NT2/D1 (cell line): Measurements from ENCODE around the gene SOX6.

Source experiments
- DNase-seq: peaks from one replicate; pipeline ENCODE4 v3.0.0-alpha.2; 2011; ENCODE audit warnings: low read depth, low spot score
- H3K27me3 ChIP-seq: 2 replicates; pipeline ENCODE4 v1.6.0; 2011; ENCODE audit warnings: mild to moderate bottlenecking; ENCODE audit not compliant: insufficient read length, insufficient read depth
- H3K36me3 ChIP-seq: 2 replicates; pipeline ENCODE4 v1.6.1; 2011; ENCODE audit warnings: mild to moderate bottlenecking, low read length, mixed read lengths; ENCODE audit not compliant: insufficient read depth, insufficient read length
- H3K4me1 ChIP-seq: 2 replicates; pipeline ENCODE4 v1.5.1; 2011; ENCODE audit not compliant: insufficient read depth, insufficient read length
- H3K4me3 ChIP-seq: 2 replicates; pipeline ENCODE4 v1.5.1; 2011; ENCODE audit warnings: low read depth; ENCODE audit not compliant: insufficient read length
- H3K9ac ChIP-seq: 2 replicates; pipeline ENCODE4 v1.6.0; 2011; ENCODE audit warnings: low read depth; ENCODE audit not compliant: insufficient read length
- H3K9me3 ChIP-seq: 2 replicates; pipeline ENCODE4 v1.5.1; 2011; ENCODE audit warnings: mild to moderate bottlenecking, low read length; ENCODE audit not compliant: insufficient read depth
- SUZ12 ChIP-seq: IDR thresholded peaks from 2 replicates; pipeline ENCODE4 v1.6.1; 2011; ENCODE audit not compliant: insufficient read length, insufficient read depth; ENCODE audit errors: extremely low read depth
- YY1 ChIP-seq: IDR thresholded peaks from 2 replicates; pipeline ENCODE4 v1.6.1; 2011; ENCODE audit not compliant: insufficient read length, insufficient read depth
- ZNF274 ChIP-seq: IDR thresholded peaks from 2 replicates; pipeline ENCODE4 v1.6.1; 2011; ENCODE audit warnings: mild to moderate bottlenecking, low read depth, low read length

SOX6 gene

GRCh38 chr11:15989685-15990084 is 366.7 kb downstream of the SOX6 start:
- no peak overlapping the region for H3K9ac ChIP-seq
- peaks cover 7% of the 10 kb centered on the region for H3K27me3 ChIP-seq
- no peaks in the 10 kb centered on the region for H3K4me1 ChIP-seq
- H3K4me3 ChIP-seq = no peak overlapping the region
- DNase-seq = no peak
- TF ChIP-seq ZNF274 (no peak), YY1 (no peak), SUZ12 (no peak)
- H3K36me3 ChIP-seq = no peaks in the 10 kb centered on the region
- H3K9me3 ChIP-seq = no peaks in the 10 kb centered on the region

- TF ChIP-seq ZNF274 (no peak), SUZ12 (no peak), YY1 (no peak)
- DNase-seq = no peak
- no peaks in the 10 kb centered on the region for H3K9me3 ChIP-seq
- H3K4me1 ChIP-seq = no peaks in the 10 kb centered on the region
- H3K4me3 ChIP-seq = no peak overlapping the region
- H3K36me3 ChIP-seq = no peaks in the 10 kb centered on the region
- H3K9ac ChIP-seq = no peak overlapping the region
- peaks cover 7% of the 10 kb centered on the region for H3K27me3 ChIP-seq
Observed at GRCh38 chr11:15988693-15989231, 367.6 kb downstream of the SOX6 start.

GRCh38 chr11:15988016-15988550 is 368.3 kb downstream of the SOX6 start:
- no peaks in the 10 kb centered on the region for H3K9me3 ChIP-seq
- peaks cover 7% of the 10 kb centered on the region for H3K27me3 ChIP-seq
- H3K4me3 ChIP-seq = no peak overlapping the region
- TF ChIP-seq YY1 (no peak), ZNF274 (no peak), SUZ12 (no peak)
- H3K9ac ChIP-seq = no peak overlapping the region
- no peak for DNase-seq
- no peaks in the 10 kb centered on the region for H3K4me1 ChIP-seq
- H3K36me3 ChIP-seq = no peaks in the 10 kb centered on the region

DNA sequence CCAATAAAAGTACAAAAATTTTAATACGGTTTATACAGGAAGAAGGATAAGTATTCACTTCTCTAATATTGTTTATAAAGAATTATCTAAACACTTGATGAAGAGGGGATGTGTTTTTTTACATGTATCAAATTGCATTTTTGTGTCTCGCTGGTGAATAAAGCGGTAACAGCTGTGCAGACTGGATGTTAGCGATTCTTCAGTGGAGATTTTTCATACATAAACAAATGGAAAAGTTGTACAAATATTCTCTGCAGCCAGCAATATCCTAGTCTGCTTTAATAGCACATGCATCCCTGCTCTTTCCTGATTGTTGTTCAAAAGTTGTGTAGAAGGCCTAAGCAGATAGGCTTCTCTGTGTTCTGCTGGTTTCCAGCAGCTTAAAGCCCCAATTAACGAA is 369.3 kb downstream of the SOX6 start:
- H3K27me3 ChIP-seq = peaks cover 7% of the 10 kb centered on the region
- no peaks in the 10 kb centered on the region for H3K4me1 ChIP-seq
- no peak overlapping the region for H3K4me3 ChIP-seq
- TF ChIP-seq YY1 = no peak
- TF ChIP-seq ZNF274 = no peak
- no peak for TF ChIP-seq SUZ12
- DNase-seq = no peak
- H3K9me3 ChIP-seq = no peaks in the 10 kb centered on the region
- no peak overlapping the region for H3K9ac ChIP-seq
- no peaks in the 10 kb centered on the region for H3K36me3 ChIP-seq

GRCh38 chr11:15985860-15986139 is 370.5 kb downstream of the SOX6 start:
- no peak for TF ChIP-seq YY1
- no peak for TF ChIP-seq ZNF274
- no peak for TF ChIP-seq SUZ12
- no peak overlapping the region for H3K4me3 ChIP-seq
- no peaks in the 10 kb centered on the region for H3K9me3 ChIP-seq
- no peak overlapping the region for H3K9ac ChIP-seq
- no peaks in the 10 kb centered on the region for H3K4me1 ChIP-seq
- no peaks in the 10 kb centered on the region for H3K36me3 ChIP-seq
- H3K27me3 ChIP-seq = no peaks in the 10 kb centered on the region
- DNase-seq = no peak

DNA sequence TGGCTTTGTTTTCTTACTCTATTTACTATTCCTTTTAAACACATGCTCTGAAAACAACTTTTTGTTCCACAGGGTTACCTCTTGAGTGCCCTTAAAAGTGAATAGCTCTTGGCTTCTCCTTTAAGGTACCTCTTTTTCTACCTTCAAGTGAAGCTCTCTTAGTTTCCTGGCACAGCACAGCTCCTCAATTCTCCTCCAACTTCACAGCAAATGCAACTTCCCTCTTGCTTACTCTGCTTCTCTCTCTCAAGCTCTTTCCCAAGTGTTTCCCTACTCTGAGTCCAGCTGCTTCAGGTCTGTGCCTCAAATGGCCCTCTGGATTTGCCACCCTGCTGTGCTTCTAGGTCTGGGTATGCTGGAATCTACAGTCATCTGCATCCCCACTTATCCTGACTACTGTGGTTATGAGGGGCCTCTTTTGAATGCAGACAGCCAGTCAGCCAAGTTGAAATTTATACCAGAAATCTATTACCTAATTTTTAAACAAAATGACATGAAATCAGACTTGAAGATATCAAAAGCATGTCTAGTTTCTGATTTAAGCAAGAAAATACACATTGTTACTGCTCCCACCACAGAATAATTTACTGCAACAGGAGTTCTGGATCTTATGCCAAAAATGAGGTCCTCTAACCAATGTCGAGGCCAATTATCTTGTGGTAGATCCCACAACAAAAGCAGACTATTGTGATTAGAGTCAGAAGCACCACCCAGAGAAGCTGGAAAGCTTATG is 371.1 kb downstream of the SOX6 start:
- Histone ChIP-seq H3K4me3 (no peak overlapping the region), H3K27me3 (no peaks in the 10 kb centered on the region), H3K9me3 (no peaks in the 10 kb centered on the region), H3K36me3 (no peaks in the 10 kb centered on the region), H3K4me1 (no peaks in the 10 kb centered on the region), H3K9ac (no peak overlapping the region)
- TF ChIP-seq ZNF274 = no peak
- TF ChIP-seq YY1 = no peak
- TF ChIP-seq SUZ12 = no peak
- no peak for DNase-seq

GRCh38 chr11:15981292-15981691 is 375.1 kb downstream of the SOX6 start:
- H3K4me3 ChIP-seq = no peak overlapping the region
- H3K4me1 ChIP-seq = no peaks in the 10 kb centered on the region
- no peaks in the 10 kb centered on the region for H3K27me3 ChIP-seq
- DNase-seq = no peak
- no peak overlapping the region for H3K9ac ChIP-seq
- no peak for TF ChIP-seq YY1
- TF ChIP-seq ZNF274 = no peak
- TF ChIP-seq SUZ12 = no peak
- no peaks in the 10 kb centered on the region for H3K36me3 ChIP-seq
- H3K9me3 ChIP-seq = no peaks in the 10 kb centered on the region
